Measurements from ENCODE around the gene LCP1. TPM values are rescaled to one million over a fixed set of nuclear protein-coding genes. Genes with fewer than 3 reads are reported as not detected.

Gene LCP1
- total RNA-seq, 1 donor = 44.9 TPM

DNA sequence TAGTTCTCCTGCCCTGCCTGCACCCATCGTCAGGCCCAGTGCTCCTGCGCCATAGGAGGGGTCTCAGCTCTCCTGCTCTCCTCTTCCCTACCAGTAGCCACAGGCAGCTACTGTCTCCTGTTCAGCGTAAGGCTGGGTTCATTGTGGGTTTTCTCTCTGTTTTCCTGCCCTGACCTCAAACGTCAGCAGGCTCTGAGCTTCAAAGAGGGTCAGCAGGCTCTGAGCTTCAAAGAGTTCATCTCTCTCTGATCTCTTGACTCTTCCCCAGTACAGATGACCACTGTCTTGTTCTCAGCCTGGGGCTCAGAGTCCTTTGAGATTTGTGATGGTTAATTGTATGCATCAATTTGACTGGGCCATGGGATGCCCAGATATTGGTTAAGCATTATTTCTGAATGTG, 72.5 kb downstream of the LCP1 start:
- DNase-seq (ENCODE audit: low read depth) = no peak
- H3K4me3 ChIP-seq (ENCODE audit: low read depth, low read length) = no peak overlapping the region
- TF ChIP-seq, protein P1, sequence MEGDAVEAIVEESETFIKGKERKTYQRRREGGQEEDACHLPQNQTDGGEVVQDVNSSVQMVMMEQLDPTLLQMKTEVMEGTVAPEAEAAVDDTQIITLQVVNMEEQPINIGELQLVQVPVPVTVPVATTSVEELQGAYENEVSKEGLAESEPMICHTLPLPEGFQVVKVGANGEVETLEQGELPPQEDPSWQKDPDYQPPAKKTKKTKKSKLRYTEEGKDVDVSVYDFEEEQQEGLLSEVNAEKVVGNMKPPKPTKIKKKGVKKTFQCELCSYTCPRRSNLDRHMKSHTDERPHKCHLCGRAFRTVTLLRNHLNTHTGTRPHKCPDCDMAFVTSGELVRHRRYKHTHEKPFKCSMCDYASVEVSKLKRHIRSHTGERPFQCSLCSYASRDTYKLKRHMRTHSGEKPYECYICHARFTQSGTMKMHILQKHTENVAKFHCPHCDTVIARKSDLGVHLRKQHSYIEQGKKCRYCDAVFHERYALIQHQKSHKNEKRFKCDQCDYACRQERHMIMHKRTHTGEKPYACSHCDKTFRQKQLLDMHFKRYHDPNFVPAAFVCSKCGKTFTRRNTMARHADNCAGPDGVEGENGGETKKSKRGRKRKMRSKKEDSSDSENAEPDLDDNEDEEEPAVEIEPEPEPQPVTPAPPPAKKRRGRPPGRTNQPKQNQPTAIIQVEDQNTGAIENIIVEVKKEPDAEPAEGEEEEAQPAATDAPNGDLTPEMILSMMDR (IDR thresholded peaks at IDR 0.05; ENCODE audit: insufficient read depth, low read depth, low read length) = no peak

DNA sequence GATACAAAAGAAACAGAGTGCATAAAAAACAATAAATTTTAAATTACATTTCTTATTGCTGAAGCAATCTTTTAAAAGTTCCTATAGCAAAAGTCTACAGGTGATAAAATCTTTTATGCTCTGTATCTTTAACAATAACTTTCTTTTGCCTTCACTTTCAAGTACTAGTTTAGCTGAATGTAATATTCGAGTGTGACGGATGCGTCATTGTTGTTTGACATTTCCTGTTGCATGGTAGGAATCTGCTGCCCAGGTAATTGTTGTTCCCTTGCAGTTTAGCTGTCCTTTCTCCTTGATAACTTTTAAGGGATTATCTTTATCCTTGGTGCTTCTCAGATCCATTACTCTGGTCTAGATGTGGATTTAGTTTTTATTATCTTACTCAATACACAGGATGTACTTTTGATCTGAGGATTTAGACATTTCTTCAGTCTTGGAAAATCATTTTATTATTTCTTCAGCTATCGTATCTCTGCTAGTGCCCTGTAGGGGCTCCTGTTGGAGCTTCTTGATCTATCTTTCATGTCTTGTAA, 75.1 kb downstream of the LCP1 start:
- no peak for DNase-seq (ENCODE audit: low read depth)
- H3K4me3 ChIP-seq (ENCODE audit: low read depth, low read length) = no peak overlapping the region
- TF ChIP-seq, protein P1 (IDR thresholded peaks at IDR 0.05; ENCODE audit: insufficient read depth, low read depth, low read length) = no peak

DNA sequence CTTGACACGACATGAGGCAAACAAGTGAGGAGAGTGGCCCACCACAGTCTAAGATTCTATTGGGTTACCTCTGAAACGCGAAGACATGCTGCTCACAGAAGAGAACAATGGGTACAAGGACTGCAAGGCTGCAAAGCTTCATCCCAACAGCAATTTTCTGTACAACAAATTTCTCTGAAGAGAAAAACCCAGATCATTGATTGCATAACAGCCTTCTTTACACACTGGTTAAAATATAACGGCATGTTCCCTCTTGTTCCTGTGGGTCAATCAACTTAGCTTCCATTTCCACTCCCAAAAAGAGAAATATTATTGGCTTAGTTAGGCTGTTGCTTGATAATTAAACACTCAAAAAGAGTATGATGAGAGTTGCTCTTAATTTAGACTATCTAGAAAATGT, 77.1 kb downstream of the LCP1 start, which contains the start of gene CPB2:
Gene CPB2, minus strand, starts transcription at position 166 of the 400 bp plus-strand sequence. Its CDS starts 24 bp downstream, at position 142.
- TF ChIP-seq, protein P1 (IDR thresholded peaks at IDR 0.05; ENCODE audit: insufficient read depth, low read depth, low read length) = no peak
- DNase-seq (ENCODE audit: low read depth) = no peak

GRCh38 chr13:46103037-46103436, 78.9 kb downstream of the LCP1 start:
- no peak overlapping the region for H3K4me3 ChIP-seq (ENCODE audit: low read depth, low read length)
- DNase-seq (ENCODE audit: low read depth) = no peak
- TF ChIP-seq, protein P1 (IDR thresholded peaks at IDR 0.05; ENCODE audit: insufficient read depth, low read depth, low read length) = no peak

More for the DNA sequence above, 77.1 kb downstream of the LCP1 start, which contains the start of gene CPB2:
- H3K4me3 ChIP-seq (ENCODE audit: low read depth, low read length) = no peak within 1 kb of the TSS

DNA sequence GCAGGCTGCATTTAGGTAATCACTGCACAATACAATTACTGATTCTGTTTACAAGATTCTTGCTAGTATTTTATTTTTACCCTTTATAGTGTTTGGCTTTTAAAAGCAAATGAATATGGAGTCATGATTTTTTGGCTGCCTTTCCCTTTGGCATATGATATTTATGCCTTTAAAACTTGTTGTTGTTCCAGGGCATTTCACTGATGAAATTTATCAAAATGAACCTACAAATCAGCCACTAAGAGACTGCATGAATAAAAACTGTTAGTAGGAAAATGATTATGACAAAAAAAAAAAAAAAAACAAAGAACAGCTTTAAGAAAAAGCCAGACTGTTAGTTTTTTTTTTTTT, 79.7 kb downstream of the LCP1 start:
- TF ChIP-seq, protein P1 (IDR thresholded peaks at IDR 0.05; ENCODE audit: insufficient read depth, low read depth, low read length) = no peak
- no peak for DNase-seq (ENCODE audit: low read depth)
- H3K4me3 ChIP-seq (ENCODE audit: low read depth, low read length) = no peak overlapping the region

GRCh38 chr13:46101484-46102254, 80.3 kb downstream of the LCP1 start:
- no peak for DNase-seq (ENCODE audit: low read depth)
- TF ChIP-seq, protein P1 (IDR thresholded peaks at IDR 0.05; ENCODE audit: insufficient read depth, low read depth, low read length) = no peak
- H3K4me3 ChIP-seq (ENCODE audit: low read depth, low read length) = no peak overlapping the region
